ENCODE data around the gene ERG28. TPM values are rescaled to one million over a fixed set of nuclear protein-coding genes. Genes with fewer than 3 reads are reported as not detected.

ERG28 gene
- total RNA-seq, 1 experiment from 2014 or later = 18.4 TPM

DNA sequence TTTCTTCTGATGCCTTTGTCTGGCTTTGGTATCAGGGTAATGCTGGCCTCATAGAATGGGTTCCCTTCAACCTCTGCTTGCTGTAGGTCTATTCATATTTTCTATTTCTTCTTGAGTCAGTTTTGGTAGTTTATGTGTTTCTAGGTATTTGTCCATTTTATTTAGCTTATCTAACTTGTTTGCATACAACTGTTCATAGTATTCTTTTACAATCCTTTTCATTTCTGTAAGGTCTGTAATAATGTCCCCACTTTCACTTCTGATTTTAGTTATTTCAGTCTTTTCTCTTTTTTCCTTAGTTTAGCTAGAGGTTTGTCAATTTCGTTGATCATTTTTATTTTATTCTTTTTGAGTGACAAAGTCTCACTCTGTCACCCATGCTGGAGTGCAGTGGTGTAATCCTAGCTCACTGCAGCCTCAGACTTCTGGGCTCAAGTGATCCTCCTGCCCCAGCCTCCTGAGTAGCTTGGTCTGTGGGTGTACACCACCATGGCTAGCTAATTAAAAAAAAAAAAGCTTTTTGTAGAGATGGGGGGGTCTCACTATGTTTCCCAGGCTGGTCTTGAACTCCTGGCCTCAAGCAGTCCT lies 12.0 kb upstream of the ERG28 start:
- TF ChIP-seq EZH2phosphoT487 (IDR thresholded peaks at IDR 0.05; ENCODE audit: borderline replicate concordance) = no peak
- TF ChIP-seq, protein P1, sequence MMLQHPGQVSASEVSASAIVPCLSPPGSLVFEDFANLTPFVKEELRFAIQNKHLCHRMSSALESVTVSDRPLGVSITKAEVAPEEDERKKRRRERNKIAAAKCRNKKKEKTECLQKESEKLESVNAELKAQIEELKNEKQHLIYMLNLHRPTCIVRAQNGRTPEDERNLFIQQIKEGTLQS (IDR thresholded peaks at IDR 0.05) = no peak
- TF ChIP-seq FOSL1 (IDR thresholded peaks at IDR 0.05; ENCODE audit: low read depth) = no peak
- H3K27ac ChIP-seq (ENCODE audit: low read depth, low read length) = no peak overlapping the region
- peaks cover 13% of the 10 kb centered on the region for H3K79me2 ChIP-seq (ENCODE audit: insufficient read depth, low read length)
- no peak overlapping the region for H3K9ac ChIP-seq (ENCODE audit: low read length)
- intact Hi-C loops (cut with micrococcal nuclease) = no loop called here
- DNase-seq (ENCODE audit: low read depth, low spot score) (no peak), ATAC-seq (no peak)
- no peaks in the 10 kb centered on the region for H4K20me1 ChIP-seq (ENCODE audit: insufficient read depth)
- CTCF ChIA-PET = interaction anchor here (0.9 to 1.0 kb wide), 2 partner anchors 18 to 211 kb away, joined by 4 to 5 read pairs; no protein-coding TSS in a partner anchor
- peaks cover 3 to 14% of the 10 kb centered on the region in 2 experiments; a peak in 3 of 4 replicates for H3K36me3 ChIP-seq (ENCODE audit: control insufficient read depth in 1 of 2, insufficient read depth in 2 of 2, low read length in 2 of 2)
- POLR2A ChIA-PET = no interaction called here
- no peaks in the 10 kb centered on the region for H3K9me2 ChIP-seq (ENCODE audit: insufficient read depth)
- H2AFZ ChIP-seq (ENCODE audit: low read depth, low read length, poor library complexity, severe bottlenecking) = no peak overlapping the region
- no TSS peak for BruUV-seq (replicated peaks)
- H3K4me3 ChIP-seq (replicated peaks in 1 of 2; ENCODE audit: low read depth in 1 of 2, low read length in 2 of 2) = no peak overlapping the region
- no peaks in the 10 kb centered on the region for H3K9me3 ChIP-seq (ENCODE audit: control insufficient read depth in 1 of 2, insufficient read depth in 1 of 2, low read depth in 1 of 2, low read length in 2 of 2)
- H3K4me2 ChIP-seq (ENCODE audit: low read length) = no peak overlapping the region
- RAD21 ChIA-PET (ENCODE audit: low non-redundant PET in 1 of 2, low total read pairs in 2 of 2, uncharacterized antibody in 2 of 2, unreplicated experiment in 2 of 2) = no interaction called here
- no peaks in the 10 kb centered on the region for H3K4me1 ChIP-seq (ENCODE audit: control insufficient read depth in 1 of 2, insufficient read depth in 2 of 2, low read length in 2 of 2)
- H3K27me3 ChIP-seq (ENCODE audit: insufficient read depth, low read length) = no peaks in the 10 kb centered on the region

DNA sequence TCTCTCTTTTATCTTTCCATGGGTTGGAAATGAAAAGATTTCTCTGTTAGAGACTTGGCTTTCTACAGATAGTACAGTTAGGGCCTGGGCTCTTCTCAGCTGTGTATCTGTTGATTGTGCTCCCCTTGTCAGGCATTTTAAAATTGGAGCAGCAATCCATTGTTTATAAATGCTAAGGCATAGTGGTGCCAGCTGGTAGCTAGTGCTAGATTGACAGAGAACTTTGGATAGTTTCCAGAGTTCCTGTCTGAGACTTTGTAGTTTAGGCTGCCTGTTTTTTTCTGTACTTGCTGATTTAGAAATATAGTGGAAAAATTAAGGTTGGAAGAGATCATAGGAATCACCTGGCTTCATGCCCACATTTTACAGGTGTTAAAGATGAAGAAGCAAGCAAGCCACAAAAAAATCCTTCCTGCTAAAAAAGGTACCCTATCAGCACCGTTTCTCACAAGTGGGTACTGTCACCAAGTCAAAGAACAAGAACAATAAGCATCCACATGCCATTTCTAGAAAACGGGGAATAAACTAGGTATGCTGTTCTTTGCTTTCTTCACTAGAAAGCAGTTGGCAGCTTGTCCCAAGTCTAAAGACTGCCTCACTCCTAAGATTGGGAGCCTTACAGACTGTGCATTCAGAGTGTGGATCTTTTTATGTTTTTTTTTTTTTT lies 6.6 kb upstream of the ERG28 start:
- DNase-seq (ENCODE audit: low read depth, low spot score) = no peak
- ChIA-PET CTCF (no interaction called here), RAD21 (ENCODE audit: low non-redundant PET in 1 of 2, low total read pairs in 2 of 2, uncharacterized antibody in 2 of 2, unreplicated experiment in 2 of 2) (no interaction called here), POLR2A (no interaction called here)
- Histone ChIP-seq H3K27me3 (ENCODE audit: insufficient read depth, low read length) (no peaks in the 10 kb centered on the region), H3K9ac (ENCODE audit: low read length) (no peak overlapping the region), H3K9me2 (ENCODE audit: insufficient read depth) (no peaks in the 10 kb centered on the region), H3K9me3 (ENCODE audit: control insufficient read depth in 1 of 2, insufficient read depth in 1 of 2, low read depth in 1 of 2, low read length in 2 of 2) (no peaks in the 10 kb centered on the region), H3K27ac (ENCODE audit: low read depth, low read length) (no peak overlapping the region), H3K4me1 (ENCODE audit: control insufficient read depth in 1 of 2, insufficient read depth in 2 of 2, low read length in 2 of 2) (no peaks in the 10 kb centered on the region), H3K4me3 (replicated peaks in 1 of 2; ENCODE audit: low read depth in 1 of 2, low read length in 2 of 2) (no peak overlapping the region), H2AFZ (ENCODE audit: low read depth, low read length, poor library complexity, severe bottlenecking) (no peak overlapping the region), H3K79me2 (ENCODE audit: insufficient read depth, low read length) (peaks cover 7% of the 10 kb centered on the region), H3K4me2 (ENCODE audit: low read length) (no peak overlapping the region), H4K20me1 (ENCODE audit: insufficient read depth) (no peaks in the 10 kb centered on the region), H3K36me3 (ENCODE audit: control insufficient read depth in 1 of 2, insufficient read depth in 2 of 2, low read length in 2 of 2) (peaks cover 3 to 18% of the 10 kb centered on the region in 2 experiments; a peak in 3 of 4 replicates)
- BruUV-seq (replicated peaks) = no TSS peak
- no peak for ATAC-seq
- intact Hi-C loops (cut with micrococcal nuclease) = no loop called here
- TF ChIP-seq POLR2AphosphoS5 (IDR thresholded peaks at IDR 0.05; ENCODE audit: low read depth, low read length) (no peak), YY1 (IDR thresholded peaks at IDR 0.05; ENCODE audit: extremely low read depth, insufficient replicate concordance, low read depth, low read length) (no peak), ZNF274 (IDR thresholded peaks at IDR 0.05; ENCODE audit: low read depth, low read length) (no peak), ELF1 (IDR thresholded peaks at IDR 0.05; ENCODE audit: borderline replicate concordance, low read depth) (no peak), SRF (IDR thresholded peaks at IDR 0.05; ENCODE audit: low read depth) (no peak), EGR1 (IDR thresholded peaks at IDR 0.05; ENCODE audit: low read depth) (no peak), SIN3A (IDR thresholded peaks at IDR 0.05; ENCODE audit: low read depth) (no peak)
- TF ChIP-seq, protein P2, sequence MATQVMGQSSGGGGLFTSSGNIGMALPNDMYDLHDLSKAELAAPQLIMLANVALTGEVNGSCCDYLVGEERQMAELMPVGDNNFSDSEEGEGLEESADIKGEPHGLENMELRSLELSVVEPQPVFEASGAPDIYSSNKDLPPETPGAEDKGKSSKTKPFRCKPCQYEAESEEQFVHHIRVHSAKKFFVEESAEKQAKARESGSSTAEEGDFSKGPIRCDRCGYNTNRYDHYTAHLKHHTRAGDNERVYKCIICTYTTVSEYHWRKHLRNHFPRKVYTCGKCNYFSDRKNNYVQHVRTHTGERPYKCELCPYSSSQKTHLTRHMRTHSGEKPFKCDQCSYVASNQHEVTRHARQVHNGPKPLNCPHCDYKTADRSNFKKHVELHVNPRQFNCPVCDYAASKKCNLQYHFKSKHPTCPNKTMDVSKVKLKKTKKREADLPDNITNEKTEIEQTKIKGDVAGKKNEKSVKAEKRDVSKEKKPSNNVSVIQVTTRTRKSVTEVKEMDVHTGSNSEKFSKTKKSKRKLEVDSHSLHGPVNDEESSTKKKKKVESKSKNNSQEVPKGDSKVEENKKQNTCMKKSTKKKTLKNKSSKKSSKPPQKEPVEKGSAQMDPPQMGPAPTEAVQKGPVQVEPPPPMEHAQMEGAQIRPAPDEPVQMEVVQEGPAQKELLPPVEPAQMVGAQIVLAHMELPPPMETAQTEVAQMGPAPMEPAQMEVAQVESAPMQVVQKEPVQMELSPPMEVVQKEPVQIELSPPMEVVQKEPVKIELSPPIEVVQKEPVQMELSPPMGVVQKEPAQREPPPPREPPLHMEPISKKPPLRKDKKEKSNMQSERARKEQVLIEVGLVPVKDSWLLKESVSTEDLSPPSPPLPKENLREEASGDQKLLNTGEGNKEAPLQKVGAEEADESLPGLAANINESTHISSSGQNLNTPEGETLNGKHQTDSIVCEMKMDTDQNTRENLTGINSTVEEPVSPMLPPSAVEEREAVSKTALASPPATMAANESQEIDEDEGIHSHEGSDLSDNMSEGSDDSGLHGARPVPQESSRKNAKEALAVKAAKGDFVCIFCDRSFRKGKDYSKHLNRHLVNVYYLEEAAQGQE (IDR thresholded peaks at IDR 0.05; ENCODE audit: low read depth) = no peak
- TF ChIP-seq, protein P3, sequence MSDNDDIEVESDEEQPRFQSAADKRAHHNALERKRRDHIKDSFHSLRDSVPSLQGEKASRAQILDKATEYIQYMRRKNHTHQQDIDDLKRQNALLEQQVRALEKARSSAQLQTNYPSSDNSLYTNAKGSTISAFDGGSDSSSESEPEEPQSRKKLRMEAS (IDR thresholded peaks at IDR 0.05) = no peak
- TF ChIP-seq, protein P4, sequence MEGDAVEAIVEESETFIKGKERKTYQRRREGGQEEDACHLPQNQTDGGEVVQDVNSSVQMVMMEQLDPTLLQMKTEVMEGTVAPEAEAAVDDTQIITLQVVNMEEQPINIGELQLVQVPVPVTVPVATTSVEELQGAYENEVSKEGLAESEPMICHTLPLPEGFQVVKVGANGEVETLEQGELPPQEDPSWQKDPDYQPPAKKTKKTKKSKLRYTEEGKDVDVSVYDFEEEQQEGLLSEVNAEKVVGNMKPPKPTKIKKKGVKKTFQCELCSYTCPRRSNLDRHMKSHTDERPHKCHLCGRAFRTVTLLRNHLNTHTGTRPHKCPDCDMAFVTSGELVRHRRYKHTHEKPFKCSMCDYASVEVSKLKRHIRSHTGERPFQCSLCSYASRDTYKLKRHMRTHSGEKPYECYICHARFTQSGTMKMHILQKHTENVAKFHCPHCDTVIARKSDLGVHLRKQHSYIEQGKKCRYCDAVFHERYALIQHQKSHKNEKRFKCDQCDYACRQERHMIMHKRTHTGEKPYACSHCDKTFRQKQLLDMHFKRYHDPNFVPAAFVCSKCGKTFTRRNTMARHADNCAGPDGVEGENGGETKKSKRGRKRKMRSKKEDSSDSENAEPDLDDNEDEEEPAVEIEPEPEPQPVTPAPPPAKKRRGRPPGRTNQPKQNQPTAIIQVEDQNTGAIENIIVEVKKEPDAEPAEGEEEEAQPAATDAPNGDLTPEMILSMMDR (IDR thresholded peaks at IDR 0.05 in 2 of 3, conservative IDR thresholded peaks at IDR 0.05 in 1 of 3; ENCODE audit: borderline replicate concordance in 1 of 3, insufficient read depth in 1 of 3, low read depth in 2 of 3, low read length in 2 of 3) = no peak
